ENCODE measurements around the gene GID8. TPM values are rescaled to one million over a fixed set of nuclear protein-coding genes. Genes with fewer than 3 reads are reported as not detected.

The GID8 gene
- total RNA-seq, 1 donor from 2014 or later = 9.2 TPM

- intact Hi-C loops (cut with DNase I) = no loop called here
- Histone ChIP-seq H3K27me3 (no peaks in the 10 kb centered on the region), H3K9me3 (no peaks in the 10 kb centered on the region), H3K4me1 (no peaks in the 10 kb centered on the region), H3K36me3 (peaks cover 6 to 11% of the 10 kb centered on the region in 2 donors), H3K27ac (no peak overlapping the region), H3K4me3 (no peak overlapping the region)
- no peak for TF ChIP-seq CTCF (IDR thresholded peaks at IDR 0.05)
- DNase-seq (ENCODE audit: low spot score in 2 of 2) = no peak
Observed at GRCh38 chr20:62966212-62967148, 28.5 kb downstream of the GID8 start.

GRCh38 chr20:62967149-62967501 lies 29.2 kb downstream of the GID8 start:
- no peak for TF ChIP-seq CTCF (IDR thresholded peaks at IDR 0.05)
- no peak overlapping the region for H3K4me3 ChIP-seq
- no peak for DNase-seq (ENCODE audit: low spot score in 2 of 2)
- no peaks in the 10 kb centered on the region for H3K4me1 ChIP-seq
- intact Hi-C loops (cut with DNase I) = no loop called here
- H3K9me3 ChIP-seq = no peaks in the 10 kb centered on the region
- H3K36me3 ChIP-seq = peaks cover 6 to 11% of the 10 kb centered on the region in 2 donors
- no peaks in the 10 kb centered on the region for H3K27me3 ChIP-seq
- no peak overlapping the region for H3K27ac ChIP-seq

- intact Hi-C loops (cut with DNase I) = no loop called here
- DNase-seq (ENCODE audit: low spot score in 2 of 2) = no peak
- Histone ChIP-seq H3K27ac (no peak overlapping the region), H3K4me1 (peaks cover 0 to 2% of the 10 kb centered on the region in 2 donors), H3K9me3 (no peaks in the 10 kb centered on the region), H3K27me3 (no peaks in the 10 kb centered on the region), H3K4me3 (no peak overlapping the region), H3K36me3 (peaks cover 3 to 11% of the 10 kb centered on the region in 2 donors)
- TF ChIP-seq CTCF (IDR thresholded peaks at IDR 0.05) = no peak
Observed at GRCh38 chr20:62967628-62968351, 29.8 kb downstream of the GID8 start.

GRCh38 chr20:62968378-62969178 lies 30.6 kb downstream of the GID8 start:
- intact Hi-C loops (cut with DNase I) = no loop called here
- no peak for TF ChIP-seq CTCF (IDR thresholded peaks at IDR 0.05)
- H3K27ac ChIP-seq = no peak overlapping the region
- peaks cover 0 to 11% of the 10 kb centered on the region in 2 donors for H3K36me3 ChIP-seq
- no peak for DNase-seq (ENCODE audit: low spot score in 2 of 2)
- peaks cover 0 to 2% of the 10 kb centered on the region in 2 donors for H3K4me1 ChIP-seq
- no peaks in the 10 kb centered on the region for H3K9me3 ChIP-seq
- H3K27me3 ChIP-seq = no peaks in the 10 kb centered on the region
- H3K4me3 ChIP-seq = no peak overlapping the region

- no peak for TF ChIP-seq CTCF (IDR thresholded peaks at IDR 0.05)
- H3K9me3 ChIP-seq = no peaks in the 10 kb centered on the region
- H3K36me3 ChIP-seq = peaks cover 0 to 4% of the 10 kb centered on the region in 2 donors
- no peak overlapping the region for H3K27ac ChIP-seq
- H3K4me1 ChIP-seq = peaks cover 0 to 2% of the 10 kb centered on the region in 2 donors
- DNase-seq (ENCODE audit: low spot score in 2 of 2) = no peak
- intact Hi-C loops (cut with DNase I) = no loop called here
- no peaks in the 10 kb centered on the region for H3K27me3 ChIP-seq
- no peak overlapping the region for H3K4me3 ChIP-seq
Observed at GRCh38 chr20:62969179-62969760, 31.3 kb downstream of the GID8 start.

Measured in ascending aorta (tissue), 2 donors.